HG03159 (cell line): ENCODE measurements around the gene ACAP2.
"Not testable (repeated sequence)": the region's sequence is repeated elsewhere in the genome, so short reads cannot be mapped to it uniquely, and the experiment has no call there.

ENCODE experiments used
- ATAC-seq: cut with Tn5 transposase; IDR thresholded peaks from one replicate; pipeline ENCODE4 v1.9.1; 2021; ENCODE audit warnings: mild to moderate bottlenecking, moderate library complexity; ENCODE audit not compliant: unreplicated experiment

Gene ACAP2

GRCh38 chr3:195249057-195249770 lies 193.6 kb downstream of the ACAP2 start:
- ATAC-seq = no peak

GRCh38 chr3:195248281-195248680 lies 194.5 kb downstream of the ACAP2 start:
- no peak for ATAC-seq

DNA sequence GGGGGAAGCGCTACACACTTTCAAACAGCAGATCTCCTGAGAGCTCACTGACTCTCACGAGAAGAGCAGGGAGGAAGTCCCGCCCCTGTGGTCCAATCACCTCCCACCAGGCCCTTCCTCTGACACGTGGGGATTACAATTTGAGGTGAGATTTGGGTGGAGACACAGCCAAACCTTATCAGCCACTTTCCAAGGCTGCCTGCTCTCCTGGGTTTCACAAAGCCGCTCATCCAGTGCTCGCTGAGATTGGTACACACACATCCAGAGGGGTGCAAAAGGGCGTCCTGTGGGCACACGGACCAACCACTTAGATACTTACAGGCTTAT lies 195.0 kb downstream of the ACAP2 start:
- ATAC-seq = no peak

- no peak for ATAC-seq
Observed at GRCh38 chr3:195247086-195247862, 195.5 kb downstream of the ACAP2 start.

DNA sequence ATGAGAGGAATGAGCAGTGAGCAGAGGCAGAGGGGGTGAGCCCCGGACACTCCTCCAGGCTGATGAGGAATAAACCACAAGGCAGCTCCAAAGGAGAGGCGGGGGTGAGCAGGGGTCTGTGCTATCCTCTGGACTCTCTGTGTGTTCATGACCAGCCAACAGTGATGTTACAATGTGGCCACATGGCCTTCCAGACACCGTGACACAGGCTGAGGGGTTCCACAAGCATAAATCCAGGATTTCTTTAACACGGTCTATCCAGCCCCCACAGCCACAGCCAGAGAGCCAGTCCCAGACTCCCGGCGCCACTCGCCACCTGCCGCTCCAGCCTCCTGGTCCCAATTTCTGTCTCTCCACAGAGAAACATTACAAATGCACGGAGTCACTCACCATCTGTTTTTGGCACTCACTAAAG lies 196.2 kb downstream of the ACAP2 start:
- ATAC-seq = no peak

DNA sequence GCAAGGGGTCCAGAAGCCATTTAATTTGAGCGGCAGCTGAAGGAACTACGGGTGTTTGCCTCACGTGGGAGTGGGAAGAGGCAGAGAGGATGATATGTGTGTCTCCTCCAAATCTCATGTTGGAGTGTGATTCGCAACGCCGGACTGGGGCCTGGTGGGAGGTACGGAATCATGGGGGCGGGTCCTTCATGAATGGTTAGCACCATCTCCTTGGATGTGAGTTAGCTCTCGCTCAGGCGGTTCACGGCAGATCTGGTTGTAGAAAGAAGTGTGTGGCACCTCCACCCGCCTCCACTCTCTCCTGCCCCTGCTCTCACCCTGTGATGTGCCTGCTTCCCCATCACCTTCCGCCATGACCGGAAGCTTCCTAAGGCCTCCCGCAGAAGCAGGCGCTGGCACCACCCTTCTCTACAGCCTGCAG lies 197.3 kb downstream of the ACAP2 start:
- no peak for ATAC-seq

DNA sequence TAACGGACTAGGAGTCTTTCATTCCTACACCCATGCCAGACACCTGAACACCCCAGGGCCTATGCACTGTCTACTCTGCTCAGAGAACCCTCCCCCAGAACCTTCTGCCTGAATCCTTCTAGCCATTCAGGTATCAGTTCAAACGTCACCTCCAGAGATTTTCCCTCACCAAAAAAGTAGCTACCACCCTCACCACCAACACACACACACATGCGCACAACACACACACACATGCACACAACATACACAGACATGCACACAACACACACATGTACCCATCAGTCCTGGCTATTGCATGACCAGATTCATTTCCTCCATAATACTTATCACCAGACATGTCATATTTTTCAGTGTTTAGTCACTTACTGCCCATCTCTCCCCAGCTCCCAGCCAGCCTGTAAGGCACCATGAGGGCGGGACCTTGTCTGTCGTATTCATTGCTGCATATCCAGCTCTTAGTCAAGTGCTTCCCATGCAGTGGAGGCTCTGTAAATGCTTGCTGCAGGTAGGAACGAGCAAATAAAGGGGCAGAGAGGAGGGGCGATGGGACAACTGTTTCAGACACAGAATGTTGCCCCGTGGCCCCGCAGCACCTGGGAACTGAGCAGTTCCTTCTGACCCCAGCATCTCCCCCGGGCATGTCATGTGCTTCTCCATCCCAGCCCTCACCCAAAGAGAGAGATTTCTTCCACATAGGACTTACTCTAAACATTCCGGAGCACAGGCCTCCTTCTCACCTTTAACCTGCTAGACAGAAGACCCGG lies 201.0 kb downstream of the ACAP2 start:
- no peak for ATAC-seq

DNA sequence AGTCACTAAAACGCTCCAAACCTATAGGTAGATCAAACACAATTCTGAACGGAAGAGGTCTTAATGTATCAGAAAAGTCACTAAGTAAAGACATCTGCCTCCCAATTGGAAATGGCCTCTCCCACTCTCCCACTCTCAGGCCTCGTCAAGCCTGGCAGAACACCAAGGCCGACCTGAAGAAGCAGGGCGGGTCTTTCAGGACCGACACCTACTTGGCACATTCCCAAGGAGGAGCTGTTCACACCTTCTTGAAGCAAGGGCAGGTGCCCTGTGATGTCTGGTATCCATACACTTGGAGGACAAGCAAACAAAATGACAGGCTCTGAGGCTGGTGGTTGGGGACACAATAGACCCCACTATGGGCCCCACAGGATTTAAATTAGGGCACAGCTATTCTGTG lies 201.9 kb downstream of the ACAP2 start:
- ATAC-seq = no peak

- no peak for ATAC-seq
Observed at GRCh38 chr3:195240171-195240701, 202.6 kb downstream of the ACAP2 start.

DNA sequence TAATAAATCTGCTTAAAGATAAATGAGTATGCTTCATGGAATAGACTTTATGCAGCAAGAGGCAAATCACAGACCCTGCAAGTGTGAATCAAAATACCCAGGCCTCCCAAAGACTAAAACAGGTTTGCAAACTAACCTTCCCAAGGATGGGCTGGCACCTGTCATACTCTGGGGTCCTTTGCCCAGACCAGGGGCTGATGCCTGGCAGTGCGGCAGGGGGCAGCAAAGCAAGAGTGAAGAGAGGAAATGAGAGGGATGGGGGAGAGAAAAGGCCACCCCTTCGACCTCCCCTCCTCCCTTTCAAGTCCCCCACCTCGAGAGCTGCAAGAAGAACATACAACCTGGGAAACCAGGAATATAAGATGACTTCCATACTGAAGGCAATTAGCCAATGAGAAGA lies 203.7 kb downstream of the ACAP2 start:
- ATAC-seq = no peak

- ATAC-seq = no peak
Observed at GRCh38 chr3:195238586-195239118, 204.2 kb downstream of the ACAP2 start.

DNA sequence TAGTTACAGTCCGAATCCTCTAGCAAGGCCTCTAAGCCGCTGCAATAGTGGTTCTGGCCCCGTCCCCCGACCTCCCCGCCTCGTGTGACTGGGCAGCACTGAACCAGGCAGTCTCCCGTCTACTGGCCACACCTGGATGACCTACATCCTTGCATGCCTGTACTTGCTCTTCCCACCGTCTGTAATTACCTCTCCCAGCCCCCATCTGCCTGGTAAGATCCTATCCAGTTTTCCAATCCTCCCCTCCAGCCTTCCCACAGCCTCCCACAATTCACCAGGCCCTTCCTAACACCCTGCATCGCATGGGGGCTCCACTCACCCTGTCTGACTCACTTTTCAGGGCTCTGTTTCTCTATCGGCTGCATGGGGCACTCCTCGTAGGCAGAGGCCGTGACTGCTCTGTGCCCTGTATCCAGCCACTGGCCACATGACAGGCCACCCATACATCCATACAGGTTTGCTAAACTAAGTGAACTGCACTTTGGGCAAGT lies 204.7 kb downstream of the ACAP2 start:
- ATAC-seq = no peak

DNA sequence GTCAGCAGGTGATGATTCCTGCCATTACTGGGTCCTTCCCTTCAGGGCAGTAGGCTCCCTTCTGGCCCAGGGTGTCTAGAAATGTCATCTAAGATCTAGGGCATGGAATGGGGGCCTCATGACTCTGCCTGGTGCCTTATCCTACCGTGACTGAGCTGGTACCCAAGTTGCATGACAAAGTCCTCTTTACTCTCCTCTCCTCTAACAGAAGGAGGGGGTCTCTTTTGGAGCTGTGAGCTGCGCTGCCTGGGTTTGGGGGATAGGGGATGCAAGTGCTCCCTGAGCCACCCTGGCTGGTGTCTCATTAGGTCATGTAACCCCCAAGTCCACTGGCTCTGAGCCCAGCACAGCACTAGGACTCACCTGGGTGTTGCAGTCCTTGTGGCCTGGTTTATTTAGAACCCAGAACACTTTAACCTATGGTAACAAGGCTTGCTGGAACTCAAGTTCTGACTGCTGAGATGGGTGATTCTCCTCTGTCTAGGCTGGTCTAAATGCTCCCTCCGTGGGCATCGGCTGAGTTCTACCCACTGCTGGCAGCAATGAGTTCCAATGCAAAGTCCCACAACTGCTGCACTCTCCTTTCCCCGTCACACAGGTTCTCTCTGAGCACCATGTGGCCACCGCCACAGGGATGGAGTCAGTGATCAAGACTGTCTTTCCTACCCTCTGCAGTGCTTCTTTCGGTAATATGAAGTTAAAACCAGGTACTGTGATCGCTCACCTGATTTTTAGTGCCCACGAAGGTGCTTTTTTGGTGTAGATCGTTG lies 205.8 kb downstream of the ACAP2 start:
- ATAC-seq = no peak

DNA sequence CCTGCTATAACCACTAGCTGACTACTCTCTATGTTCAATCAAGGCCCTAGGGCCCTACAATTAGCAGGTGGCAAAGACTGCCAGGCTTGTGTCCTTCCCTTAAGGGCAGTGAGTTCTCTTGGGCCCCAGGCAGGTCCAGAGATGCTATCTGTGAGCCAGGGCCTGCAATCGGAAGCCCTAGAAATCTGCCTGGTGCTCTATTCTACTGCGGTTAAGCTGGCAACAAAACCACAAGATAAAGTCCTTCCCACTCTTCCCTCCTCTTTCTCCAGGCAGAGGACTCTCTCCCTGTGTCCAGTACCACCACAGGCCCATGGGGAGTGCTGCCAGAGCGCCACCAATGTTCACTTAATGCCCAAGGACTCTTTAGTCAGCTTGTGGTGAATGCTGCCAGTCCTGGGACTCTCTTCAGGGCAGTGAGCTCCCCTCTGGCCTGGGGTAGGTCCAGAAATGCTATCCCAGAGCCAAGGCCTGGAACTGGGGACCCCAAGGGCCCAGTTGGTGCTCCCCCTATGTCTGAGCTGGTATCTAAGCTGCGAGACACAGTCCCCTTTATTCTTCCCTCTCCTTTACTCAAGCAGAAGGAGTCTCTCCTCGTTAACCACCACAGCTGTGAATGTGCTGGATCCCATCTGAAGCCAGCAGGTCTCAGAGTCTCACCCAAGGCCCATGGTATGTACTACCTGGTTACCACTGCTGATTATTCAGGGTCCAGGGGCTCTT lies 206.6 kb downstream of the ACAP2 start:
- ATAC-seq = no peak

DNA sequence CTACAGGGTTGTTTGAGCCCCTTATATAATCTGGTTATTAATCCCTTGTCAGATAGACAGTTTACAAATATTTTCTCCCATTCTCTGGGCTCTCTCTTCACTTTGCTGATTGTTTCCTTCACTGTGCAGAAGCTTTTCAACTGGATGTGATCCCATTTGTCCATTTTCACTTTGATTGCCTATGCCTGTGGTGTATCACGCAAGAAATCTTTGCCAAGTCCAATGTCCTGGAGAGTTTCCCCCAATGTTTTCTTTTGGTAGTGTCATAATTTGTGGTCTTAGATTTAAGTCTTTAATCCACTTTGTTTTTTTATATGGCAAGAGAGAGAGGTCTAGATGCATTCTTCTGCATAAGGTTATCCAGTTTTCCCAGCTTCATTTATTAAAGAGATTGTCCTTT lies 212.6 kb downstream of the ACAP2 start:
- no peak for ATAC-seq

DNA sequence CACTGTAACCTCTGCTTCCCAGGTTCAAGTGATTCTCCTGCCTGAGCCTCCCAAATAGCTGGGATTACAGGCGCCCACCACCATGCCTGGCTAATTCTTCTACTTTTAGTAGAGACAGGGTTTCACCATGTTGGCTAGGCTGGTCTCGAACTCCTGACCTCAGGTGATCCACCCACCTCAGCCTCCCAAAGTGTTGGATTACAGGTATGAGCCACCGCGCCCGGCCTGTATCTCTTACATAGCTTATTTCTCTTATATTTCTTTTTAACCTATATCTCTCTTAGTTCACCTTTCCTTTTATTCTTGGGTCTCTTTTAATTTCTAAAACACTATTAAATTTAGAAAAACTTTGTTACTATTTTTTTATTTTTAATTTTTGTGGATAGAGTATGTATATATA lies 213.9 kb downstream of the ACAP2 start:
- not testable (repeated sequence) for ATAC-seq

DNA sequence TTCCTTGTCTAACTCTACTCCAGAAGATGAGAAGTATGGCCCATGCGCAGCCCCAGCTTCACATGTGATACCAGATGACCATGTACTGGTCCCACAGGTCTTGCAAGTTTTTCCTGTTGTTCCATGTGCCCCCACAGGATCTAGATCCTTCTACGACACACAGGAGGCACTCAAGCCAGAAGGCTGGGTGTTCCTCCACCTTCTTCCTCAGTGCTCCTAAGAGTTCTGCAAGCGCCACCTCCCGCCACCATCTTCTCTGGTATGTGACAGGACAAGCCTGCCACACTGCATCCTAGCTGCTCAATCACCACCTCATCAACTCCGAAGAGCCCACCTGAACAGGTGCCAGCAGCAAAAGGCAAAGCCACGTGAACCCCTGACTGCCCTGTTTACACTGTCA lies 214.9 kb downstream of the ACAP2 start:
- ATAC-seq = no peak

GRCh38 chr3:195226900-195227447 lies 215.8 kb downstream of the ACAP2 start:
- no peak for ATAC-seq

- ATAC-seq = no peak
Observed at GRCh38 chr3:195226445-195226844, 216.4 kb downstream of the ACAP2 start.
